H9 (cell line): ENCODE measurements around the gene LMOD1. TPM values are rescaled to one million over a fixed set of nuclear protein-coding genes. Genes with fewer than 3 reads are reported as not detected.

Source experiments
- DNase-seq: peaks from one replicate; pipeline ENCODE4 v3.0.0-alpha.2; 2017
- H2AFZ ChIP-seq: one replicate; pipeline ENCODE4 v1.6.1; 2013; ENCODE audit warnings: mild to moderate bottlenecking, low read length, control low read depth, moderate library complexity
- H2AK5ac ChIP-seq: 2 replicates; pipeline ENCODE4 v1.6.1; 2013; ENCODE audit warnings: low read length, control low read depth, mixed read lengths; ENCODE audit not compliant: insufficient read length
- H2BK120ac ChIP-seq: one replicate; pipeline ENCODE4 v1.6.1; 2013; ENCODE audit warnings: low read depth, mild to moderate bottlenecking, low read length, control low read depth, inconsistent platforms; ENCODE audit not compliant: poor library complexity, severe bottlenecking
- H2BK12ac ChIP-seq: 2 replicates; pipeline ENCODE4 v1.6.1; 2013; ENCODE audit warnings: low read length, control low read depth, mixed read lengths, low read depth; ENCODE audit not compliant: insufficient read length
- H2BK15ac ChIP-seq: 2 replicates; pipeline ENCODE4 v1.6.1; 2013; ENCODE audit warnings: low read depth, low read length, control low read depth
- H2BK20ac ChIP-seq: one replicate; pipeline ENCODE4 v1.6.1; 2013; ENCODE audit warnings: low read depth, mild to moderate bottlenecking, low read length, control low read depth, inconsistent platforms; ENCODE audit not compliant: poor library complexity, severe bottlenecking
- H2BK5ac ChIP-seq: 2 replicates; pipeline ENCODE4 v1.6.1; 2013; ENCODE audit warnings: low read length, control low read depth, mixed read lengths; ENCODE audit not compliant: insufficient read length
- H3K14ac ChIP-seq: 2 replicates; pipeline ENCODE4 v1.6.1; 2013; ENCODE audit warnings: low read length, control low read depth; ENCODE audit not compliant: insufficient read depth
- H3K18ac ChIP-seq: 2 replicates; pipeline ENCODE4 v1.6.1; 2013; ENCODE audit warnings: low read depth, mild to moderate bottlenecking, mixed read lengths, low read length, control low read depth; ENCODE audit not compliant: insufficient read length
- H3K23ac ChIP-seq: 2 replicates; pipeline ENCODE4 v1.6.1; 2013; ENCODE audit warnings: low read length, control low read depth, mixed read lengths, low read depth; ENCODE audit not compliant: insufficient read length
- H3K23me2 ChIP-seq: 2 replicates; pipeline ENCODE4 v1.6.1; 2013; ENCODE audit warnings: low read depth, mild to moderate bottlenecking, mixed read lengths, low read length, control low read depth; ENCODE audit not compliant: insufficient read length, poor library complexity, severe bottlenecking
- H3K27ac ChIP-seq: 2 replicates; pipeline ENCODE4 v1.5.1; 2013; ENCODE audit warnings: low read length, control low read depth, mixed read lengths, low read depth; ENCODE audit not compliant: insufficient read length
- H3K27me3 ChIP-seq: 2 replicates; pipeline ENCODE4 v1.6.1; 2013; ENCODE audit warnings: low read length, control low read depth, inconsistent platforms; ENCODE audit not compliant: insufficient read depth
- H3K4ac ChIP-seq: 2 replicates; pipeline ENCODE4 v1.6.1; 2013; ENCODE audit warnings: low read depth, mild to moderate bottlenecking, control low read depth, inconsistent platforms, low read length, moderate library complexity
- H3K4me1 ChIP-seq: 2 replicates; pipeline ENCODE4 v1.6.1; 2013; ENCODE audit warnings: low read length, control low read depth, inconsistent platforms; ENCODE audit not compliant: insufficient read depth
- H3K4me2 ChIP-seq: 2 replicates; pipeline ENCODE4 v1.6.1; 2013; ENCODE audit warnings: low read length, control low read depth, mixed read lengths; ENCODE audit not compliant: insufficient read length, insufficient read depth
- H3K56ac ChIP-seq: 2 replicates; pipeline ENCODE4 v1.6.1; 2013; ENCODE audit warnings: low read depth, mild to moderate bottlenecking, mixed read lengths, low read length, control low read depth; ENCODE audit not compliant: insufficient read length
- H3K79me1 ChIP-seq: 2 replicates; pipeline ENCODE4 v1.6.1; 2013; ENCODE audit warnings: low read depth, mild to moderate bottlenecking, moderate library complexity, low read length, control low read depth, inconsistent platforms; ENCODE audit not compliant: insufficient read depth, poor library complexity, severe bottlenecking
- H3K79me2 ChIP-seq: 2 replicates; pipeline ENCODE4 v1.6.1; 2013; ENCODE audit warnings: low read length, control low read depth, inconsistent platforms; ENCODE audit not compliant: insufficient read depth
- H3K9ac ChIP-seq: 2 replicates; pipeline ENCODE4 v1.6.1; 2013; ENCODE audit warnings: low read length, control low read depth, mixed read lengths; ENCODE audit not compliant: insufficient read length; ENCODE audit errors: extremely low read depth
- H3K9me3 ChIP-seq: one replicate; pipeline ENCODE4 v1.6.1; 2013; ENCODE audit warnings: low read depth, low read length, inconsistent platforms; ENCODE audit not compliant: control insufficient read depth
- H3T11ph ChIP-seq: one replicate; pipeline ENCODE4 v1.6.1; 2013; ENCODE audit warnings: mild to moderate bottlenecking, low read length, control low read depth, inconsistent platforms
- H4K20me1 ChIP-seq: one replicate; pipeline ENCODE4 v1.6.1; 2013; ENCODE audit not compliant: control insufficient read depth, insufficient read length, insufficient read depth
- H4K5ac ChIP-seq: 2 replicates; pipeline ENCODE4 v1.6.1; 2013; ENCODE audit warnings: low read depth, mild to moderate bottlenecking, mixed read lengths, low read length, control low read depth; ENCODE audit not compliant: insufficient read length
- H4K8ac ChIP-seq: replicated peaks from 2 replicates; pipeline ENCODE4 v1.6.1; 2013; ENCODE audit warnings: low read length, control low read depth, mixed read lengths, low read depth; ENCODE audit not compliant: insufficient read length
- H4K91ac ChIP-seq: 2 replicates; pipeline ENCODE4 v1.6.1; 2013; ENCODE audit warnings: low read depth, mild to moderate bottlenecking, moderate library complexity, mixed read lengths, low read length, control low read depth; ENCODE audit not compliant: insufficient read length
- H3K27ac Mint-ChIP-seq, 3 experiments: 2 replicates in 2 of 3; 3 replicates in 1 of 3; pipeline ENCODE4 v1.8.0; 2020 to 2021; ENCODE audit warnings: mixed read lengths in 3 of 3, mild to moderate bottlenecking in 1 of 3, moderate library complexity in 1 of 3
- H3K27me3 Mint-ChIP-seq: 2 replicates; pipeline ENCODE4 v1.8.0; 2021; ENCODE audit warnings: low read depth, mild to moderate bottlenecking, moderate library complexity, mixed read lengths
- H3K36me3 Mint-ChIP-seq, 3 experiments: 2 replicates in 2 of 3; 3 replicates in 1 of 3; pipeline ENCODE4 v1.8.0; 2020 to 2021; ENCODE audit warnings: low read depth in 3 of 3, mixed read lengths in 3 of 3; ENCODE audit not compliant: insufficient read depth in 1 of 3
- H3K4me1 Mint-ChIP-seq, 2 experiments: 2 replicates each; pipeline ENCODE4 v1.8.0; 2020; ENCODE audit warnings: mixed read lengths in 2 of 2
- H3K4me3 Mint-ChIP-seq, 2 experiments: 2 replicates in 1 of 2; 3 replicates in 1 of 2; pipeline ENCODE4 v1.8.0; 2020 to 2021; ENCODE audit warnings: mild to moderate bottlenecking in 2 of 2, mixed read lengths in 2 of 2, moderate library complexity in 1 of 2
- H3K9me3 Mint-ChIP-seq, 2 experiments: 2 replicates in 1 of 2; 3 replicates in 1 of 2; pipeline ENCODE4 v1.8.0; 2020; ENCODE audit warnings: mild to moderate bottlenecking in 2 of 2, mixed read lengths in 2 of 2, moderate library complexity in 1 of 2
- WGBS: extraction: QIAGEN DNeasy Blood & Tissue Kit; methylation state at CpG from one replicate; pipeline ENCODE4 v1.1.7; 2013; ENCODE audit warnings: missing lambda C conversion rate, low lambda C conversion rate, mixed read lengths; ENCODE audit not compliant: insufficient read length; ENCODE audit errors: extremely low coverage; 5-methylcytosine and 5-hydroxymethylcytosine counted together
- total RNA-seq: library from RNA; stranded (reverse); gene quantifications from 2 replicates; pipeline ENCODE4 v1.2.1, GENCODE V29; 2021
- TF ChIP-seq, protein P1 (sequence below): fragments of 200-600 bp; sonication (generic); conservative IDR thresholded peaks from 3 replicates; pipeline ENCODE4 v1.8.0; 2021; ENCODE audit warnings: antibody characterized with exemption, mild to moderate bottlenecking

The LMOD1 gene
- total RNA-seq, 1 experiment from 2014 or later = 0.31 TPM

- H3K9me3 ChIP-seq = no peaks in the 10 kb centered on the region
- no peaks in the 10 kb centered on the region for H3K27me3 ChIP-seq
- no peak overlapping the region for H3K4me3 Mint-ChIP-seq
- H2BK12ac ChIP-seq = no peak overlapping the region
- H3K4me1 ChIP-seq = no peaks in the 10 kb centered on the region
- TF ChIP-seq, protein P1, sequence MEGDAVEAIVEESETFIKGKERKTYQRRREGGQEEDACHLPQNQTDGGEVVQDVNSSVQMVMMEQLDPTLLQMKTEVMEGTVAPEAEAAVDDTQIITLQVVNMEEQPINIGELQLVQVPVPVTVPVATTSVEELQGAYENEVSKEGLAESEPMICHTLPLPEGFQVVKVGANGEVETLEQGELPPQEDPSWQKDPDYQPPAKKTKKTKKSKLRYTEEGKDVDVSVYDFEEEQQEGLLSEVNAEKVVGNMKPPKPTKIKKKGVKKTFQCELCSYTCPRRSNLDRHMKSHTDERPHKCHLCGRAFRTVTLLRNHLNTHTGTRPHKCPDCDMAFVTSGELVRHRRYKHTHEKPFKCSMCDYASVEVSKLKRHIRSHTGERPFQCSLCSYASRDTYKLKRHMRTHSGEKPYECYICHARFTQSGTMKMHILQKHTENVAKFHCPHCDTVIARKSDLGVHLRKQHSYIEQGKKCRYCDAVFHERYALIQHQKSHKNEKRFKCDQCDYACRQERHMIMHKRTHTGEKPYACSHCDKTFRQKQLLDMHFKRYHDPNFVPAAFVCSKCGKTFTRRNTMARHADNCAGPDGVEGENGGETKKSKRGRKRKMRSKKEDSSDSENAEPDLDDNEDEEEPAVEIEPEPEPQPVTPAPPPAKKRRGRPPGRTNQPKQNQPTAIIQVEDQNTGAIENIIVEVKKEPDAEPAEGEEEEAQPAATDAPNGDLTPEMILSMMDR = no peak
- H3K4me1 Mint-ChIP-seq = peaks cover 0 to 3% of the 10 kb centered on the region in 2 experiments; a peak in 1 of 4 replicates
- H2AFZ ChIP-seq = no peak overlapping the region
- no peaks in the 10 kb centered on the region for H3K79me1 ChIP-seq
- no peaks in the 10 kb centered on the region for H3K9me3 Mint-ChIP-seq
- no peak overlapping the region for H4K5ac ChIP-seq
- H3K9ac ChIP-seq = no peak overlapping the region
- H3K27me3 Mint-ChIP-seq = no peaks in the 10 kb centered on the region; the same call in 1 of the 2 replicates
- H3K36me3 Mint-ChIP-seq = no peaks in the 10 kb centered on the region
- no peak overlapping the region for H2BK20ac ChIP-seq
- no peak overlapping the region for H3K27ac ChIP-seq
- no peak overlapping the region for H3K4me2 ChIP-seq
- no peak overlapping the region for H2AK5ac ChIP-seq
- H4K20me1 ChIP-seq = no peaks in the 10 kb centered on the region
- no peak overlapping the region for H2BK120ac ChIP-seq
- WGBS = no CpG with 5 or more reads among the region's 3 CpGs
- H3K79me2 ChIP-seq = no peaks in the 10 kb centered on the region
- H2BK15ac ChIP-seq = no peak overlapping the region
- H3K27ac Mint-ChIP-seq = no peak overlapping the region
- no peak overlapping the region for H4K91ac ChIP-seq
- no peak for DNase-seq
- H2BK5ac ChIP-seq = no peak overlapping the region
- H4K8ac ChIP-seq = no peak overlapping the region
- no peak overlapping the region for H3K14ac ChIP-seq
- no peak overlapping the region for H3K56ac ChIP-seq
- no peak overlapping the region for H3K18ac ChIP-seq
- H3T11ph ChIP-seq = no peak overlapping the region
- no peak overlapping the region for H3K23ac ChIP-seq
- no peaks in the 10 kb centered on the region for H3K23me2 ChIP-seq
- no peak overlapping the region for H3K4ac ChIP-seq
Measured at GRCh38 chr1:201928266-201928665, 18.1 kb downstream of the LMOD1 start.
